HepG2 (cell line): ENCODE measurements around the gene NLRP12. TPM values are rescaled to one million over a fixed set of nuclear protein-coding genes. Genes with fewer than 3 reads are reported as not detected.

ENCODE experiments used
- ATAC-seq: fragments of 200-7000 bp; cut with Tn5 transposase; 3 replicates; pipeline ENCODE4 v1.9.1; 2020; ENCODE audit warnings: mild to moderate bottlenecking, moderate library complexity
- BruUV-seq: library from RNA; stranded (reverse); fragments of 400-500 nt; replicated peaks from 2 replicates; lab custom pipeline; 2021; lab: Mats Ljungman, UMichigan
- CTCF ChIA-PET: fragments of 300-600 bp; formaldehyde crosslinking; extraction: SDS; loops from one replicate; lab custom pipeline; 2021; ENCODE audit warnings: low total read pairs, inconsistent platforms, low intra/inter-chr PET ratio; lab: Yijun Ruan, JAX
- POLR2A ChIA-PET: fragments of 350-600 bp; sonication (Branson Sonifier 250); formaldehyde crosslinking; loops from one replicate; lab custom pipeline; 2020; ENCODE audit warnings: antibody characterized with exemption, inconsistent platforms; lab: Yijun Ruan, JAX
- DNase-seq: peaks from one replicate; pipeline ENCODE4 v3.0.0-alpha.2; 2015; ENCODE audit warnings: low spot score
- FAIRE-seq: peaks from 3 replicates; lab custom pipeline; 2011; peaks lifted over from hg19 to GRCh38; lab: Jason Lieb, UNC
- H2AFZ ChIP-seq: one replicate; pipeline ENCODE4 v1.6.1; 2011; ENCODE audit warnings: low read length, inconsistent platforms
- H3K27ac ChIP-seq: fragments of 300-600 bp; 3 replicates; pipeline ENCODE4 v1.8.0; 2011; ENCODE audit warnings: mixed run types, mild to moderate bottlenecking, mixed read lengths, low read length, inconsistent platforms; ENCODE audit not compliant: insufficient read depth; ENCODE audit errors: extremely low read length
- H3K27me3 ChIP-seq, 2 experiments: fragments of 200-600 bp in 1 of 2; 2 replicates in 1 of 2; 3 replicates in 1 of 2; pipeline versions ENCODE4 v1.6.0 to v1.8.0; 2011; ENCODE audit warnings: low read length in 2 of 2, mild to moderate bottlenecking in 2 of 2, moderate library complexity in 2 of 2, inconsistent platforms in 1 of 2; ENCODE audit not compliant: insufficient read depth in 2 of 2, control insufficient read depth in 1 of 2
- H3K36me3 ChIP-seq, 2 experiments: fragments of 200-600 bp in 1 of 2; replicated peaks in 1 of 2; 2 replicates in 1 of 2; 3 replicates in 1 of 2; pipeline versions ENCODE4 v1.5.1 to v1.8.0; 2011; ENCODE audit warnings: low read length in 2 of 2, inconsistent platforms in 1 of 2; ENCODE audit not compliant: insufficient read depth in 2 of 2, control insufficient read depth in 1 of 2
- H3K4me1 ChIP-seq: 2 replicates; pipeline ENCODE4 v1.5.1; 2012; ENCODE audit warnings: low read length, inconsistent platforms; ENCODE audit not compliant: insufficient read depth
- H3K4me2 ChIP-seq: 2 replicates; pipeline ENCODE4 v1.6.0; 2011; ENCODE audit warnings: low read depth, low read length, inconsistent platforms
- H3K4me3 ChIP-seq, 3 experiments: fragments of 200-600 bp in 1 of 3; sonication (generic), shearing (Covaris generic) in 1 of 3; replicated peaks in 1 of 3; 2 replicates each; pipeline ENCODE4 v1.5.1; 2011 to 2016; ENCODE audit warnings: low read length in 3 of 3, inconsistent platforms in 2 of 3, low read depth in 2 of 3, mild to moderate bottlenecking in 2 of 3, control low read depth in 1 of 3, mixed read lengths in 1 of 3; ENCODE audit not compliant: insufficient read depth in 1 of 3
- H3K79me2 ChIP-seq: one replicate; pipeline ENCODE4 v1.6.1; 2011; ENCODE audit warnings: low read length, inconsistent platforms; ENCODE audit not compliant: insufficient read depth
- H3K9ac ChIP-seq: 2 replicates; pipeline ENCODE4 v1.6.0; 2011; ENCODE audit warnings: mild to moderate bottlenecking, low read depth, low read length, inconsistent platforms; ENCODE audit not compliant: insufficient read depth
- H3K9me3 ChIP-seq: 2 replicates; pipeline ENCODE4 v1.5.1; 2012; ENCODE audit warnings: mild to moderate bottlenecking, low read length
- H4K20me1 ChIP-seq: 2 replicates; pipeline ENCODE4 v1.6.0; 2011; ENCODE audit warnings: inconsistent platforms, mild to moderate bottlenecking, low read length, moderate library complexity; ENCODE audit not compliant: insufficient read depth
- CHD2 ChIP-seq: IDR thresholded peaks from 2 replicates; pipeline ENCODE4 v1.6.1; 2011; ENCODE audit warnings: low read depth, low read length, improper control_type of control experiment
- ERF ChIP-seq: IDR thresholded peaks from 2 replicates; pipeline ENCODE4 v1.6.1; 2018; ENCODE audit warnings: missing biosample characterization, missing genetic modification reagents
- FUBP1 ChIP-seq: sonication (generic); formaldehyde crosslinking; IDR thresholded peaks from 2 replicates; pipeline ENCODE4 v1.5.1; 2020; ENCODE audit warnings: missing genetic modification reagents, mild to moderate bottlenecking, borderline replicate concordance
- HMG20B ChIP-seq: conservative IDR thresholded peaks from 2 replicates; pipeline ENCODE4 v1.6.1; 2016; ENCODE audit warnings: missing genetic modification reagents, missing compliant biosample characterization
- HNF4A ChIP-seq: sonication (generic); formaldehyde crosslinking; IDR thresholded peaks from 2 replicates; pipeline ENCODE4 v1.4.0; 2020; ENCODE audit warnings: missing genetic modification reagents
- KLF16 ChIP-seq, 2 experiments: sonication (generic) in 1 of 2; formaldehyde crosslinking in 1 of 2; IDR thresholded peaks; 2 replicates each; pipeline versions ENCODE4 v1.6.1 to v1.8.0; 2016 to 2023; ENCODE audit warnings: missing genetic modification reagents in 2 of 2, missing compliant biosample characterization in 1 of 2
- MED1 ChIP-seq: sonication (generic); formaldehyde crosslinking; IDR thresholded peaks from 2 replicates; pipeline ENCODE4 v1.4.0; 2020; ENCODE audit warnings: missing genetic modification reagents
- MIER2 ChIP-seq: IDR thresholded peaks from 2 replicates; pipeline ENCODE4 v1.6.1; 2016; ENCODE audit warnings: missing biosample characterization, missing genetic modification reagents
- MYC ChIP-seq: sonication (generic); formaldehyde crosslinking; IDR thresholded peaks from 2 replicates; pipeline ENCODE4 v1.9.0; 2021; ENCODE audit warnings: missing genetic modification reagents, borderline replicate concordance
- NCOA1 ChIP-seq: sonication (generic); formaldehyde crosslinking; IDR thresholded peaks from 2 replicates; pipeline ENCODE4 v1.9.0; 2021; ENCODE audit warnings: missing genetic modification reagents
- NONO ChIP-seq, 2 experiments: fragments of 450-650 bp in 1 of 2; sonication (generic) in 1 of 2; formaldehyde crosslinking in 1 of 2; IDR thresholded peaks in 1 of 2; conservative IDR thresholded peaks in 1 of 2; 2 replicates each; pipeline versions ENCODE4 v1.6.1 to v1.8.0; 2017 to 2022; ENCODE audit warnings: mild to moderate bottlenecking in 1 of 2, missing genetic modification reagents in 1 of 2, moderate library complexity in 1 of 2
- PAX8 ChIP-seq: sonication (generic); formaldehyde crosslinking; IDR thresholded peaks from 2 replicates; pipeline ENCODE4 v1.8.0; 2022; ENCODE audit warnings: mild to moderate bottlenecking, missing genetic modification reagents, borderline replicate concordance
- PHF5A ChIP-seq: IDR thresholded peaks from one replicate; pipeline ENCODE4 v1.6.1; 2018; ENCODE audit warnings: low read depth, missing genetic modification reagents; ENCODE audit not compliant: unreplicated experiment
- RCOR2 ChIP-seq: IDR thresholded peaks from 2 replicates; pipeline ENCODE4 v1.6.1; 2016; ENCODE audit warnings: missing biosample characterization, missing genetic modification reagents
- SOX6 ChIP-seq, 2 experiments: fragments of 450-650 bp in 1 of 2; sonication (generic) in 1 of 2; formaldehyde crosslinking in 1 of 2; IDR thresholded peaks; 2 replicates each; pipeline versions ENCODE4 v1.4.0 to v1.6.1; 2017 to 2020; ENCODE audit warnings: antibody characterized with exemption in 1 of 2, mild to moderate bottlenecking in 1 of 2, missing genetic modification reagents in 1 of 2
- XRCC5 ChIP-seq: fragments of 200-400 bp; formaldehyde crosslinking; optimal IDR thresholded peaks from 2 replicates; pipeline ENCODE3; 2017; ENCODE audit warnings: mild to moderate bottlenecking, low read length
- ZBTB7B ChIP-seq: sonication (generic); formaldehyde crosslinking; IDR thresholded peaks from 2 replicates; pipeline ENCODE4 v1.4.0; 2020; ENCODE audit warnings: missing genetic modification reagents
- ZNF256 ChIP-seq: sonication (generic); formaldehyde crosslinking; conservative IDR thresholded peaks from 2 replicates; pipeline ENCODE4 v1.4.0; 2020; ENCODE audit warnings: missing genetic modification reagents
- ZNF772 ChIP-seq: sonication (generic); formaldehyde crosslinking; IDR thresholded peaks from 2 replicates; pipeline ENCODE4 v1.5.0; 2020; ENCODE audit warnings: mild to moderate bottlenecking, missing genetic modification reagents
- ZNF879 ChIP-seq: sonication (generic); formaldehyde crosslinking; IDR thresholded peaks from 2 replicates; pipeline ENCODE4 v1.8.1; 2023; ENCODE audit warnings: missing genetic modification reagents
- ZSCAN9 ChIP-seq: IDR thresholded peaks from 2 replicates; pipeline ENCODE4 v1.6.1; 2016; ENCODE audit warnings: borderline replicate concordance
- WGBS: methylation state at CpG from one replicate; pipeline ENCODE4 v1.1.6; 2017; ENCODE audit warnings: low lambda C conversion rate; 5-methylcytosine and 5-hydroxymethylcytosine counted together
- in situ Hi-C: cut with HindIII; loops from 2 replicates; pipeline ENCODE4 v1.10.0; 2017; ENCODE audit warnings: low pct_unique_long_range_greater_than_20kb; ENCODE audit not compliant: extremely low pct_ligation_motif_present
- intact Hi-C: fragments of 100-400 bp; cut with micrococcal nuclease; formaldehyde crosslinking; loops from one replicate; pipeline ENCODE4 v1.10.0; 2022; ENCODE audit not compliant: unreplicated experiment
- polyA plus RNA-seq, 8 experiments: library from polyadenylated mRNA; depleted of rRNA in 3 of 8; stranded (reverse) in 7 of 8; unstranded in 1 of 8; fragments of >200 nt; fragmentation: Illumina TruSeq in 4 of 8; extraction: Trizol in 4 of 8; gene quantifications; 2 replicates each; pipeline versions ENCODE4 v1.2.1 to v1.2.3, GENCODE V29; 2011 to 2016; ENCODE audit warnings: low read depth in 4 of 8, missing spikeins in 1 of 8, mixed read lengths in 1 of 8; ENCODE audit not compliant: insufficient read depth in 1 of 8
- total RNA-seq, 5 experiments: library from RNA; depleted of rRNA; stranded (reverse); fragments of >200 nt; fragmentation: Illumina TruSeq; extraction: Trizol; gene quantifications; 2 replicates each; pipeline ENCODE4 v1.2.3, GENCODE V29; 2016; ENCODE audit warnings: low read depth in 1 of 5

The NLRP12 gene
- total and polyA plus RNA-seq, 2 of the 13 experiments (the other 11 are each of a cell fraction or from before 2014, with no cell fraction given), result 0.15 to 0.20 TPM

- DNase-seq (peak; percentile 88), ATAC-seq (peak; percentile 97), FAIRE-seq (peak; percentile 96)
- Histone ChIP-seq H4K20me1 (no peaks in the 10 kb centered on the region), H3K36me3 (no peaks in the 10 kb centered on the region), H3K27ac (no peak overlapping the region), H3K4me2 (no peak overlapping the region), H3K4me1 (peaks cover 41% of the 10 kb centered on the region), H3K9ac (no peak overlapping the region), H3K9me3 (no peaks in the 10 kb centered on the region), H3K27me3 (no peaks in the 10 kb centered on the region), H3K4me3 (no peak overlapping the region), H2AFZ (no peak overlapping the region), H3K79me2 (no peaks in the 10 kb centered on the region)
- intact Hi-C loops (loop anchor here (5.0 kb wide), 1 partner anchor 229 kb away; no protein-coding TSS in a partner anchor), in situ Hi-C loops (no loop called here)
- ChIA-PET POLR2A (interaction anchor here (0.5 to 1.4 kb wide), 3 partner anchors 25 to 87 kb away, joined by 3 to 5 read pairs (median 3); no protein-coding TSS in a partner anchor), CTCF (interaction anchor here (0.7 to 1.8 kb wide), 9 partner anchors 15 to 238 kb away, joined by 3 to 18 read pairs (median 5); no protein-coding TSS in a partner anchor)
- BruUV-seq, result no TSS peak
- WGBS, result 7% methylated on average over 8 of the region's 10 CpGs
- TF ChIP-seq ERF (CRISPR knock-in tag) (peak; percentile 71), ZBTB7B (CRISPR knock-in tag) (0 out of 2 replicates have a peak, but pooled peaks have one; percentile 34), MIER2 (CRISPR knock-in tag) (peak; percentile 76; the same call in 1 of the 2 replicates), KLF16 (CRISPR knock-in tag; IDR thresholded peaks at IDR 0.05) (peak in 1 of 2 experiments; percentile 56; a peak in 1 of 4 replicates), HMG20B (no peak), MYC (CRISPR knock-in tag) (0 out of 2 replicates have a peak, but pooled peaks have one; percentile 40), MED1 (CRISPR knock-in tag) (peak; percentile 61; the same call in 1 of the 2 replicates), XRCC5 (peak; percentile 94), FUBP1 (no peak), NONO (IDR thresholded peaks at IDR 0.05) (no peak), NONO (CRISPR knock-in tag; conservative IDR thresholded peaks at IDR 0.05) (peak; percentile 38; the same call in 1 of the 2 replicates), PHF5A (CRISPR knock-in tag) (peak; percentile 73), PAX8 (no peak), HNF4A (CRISPR knock-in tag) (peak; percentile 37; the same call in 1 of the 2 replicates), ZSCAN9 (CRISPR knock-in tag) (0 out of 2 replicates have a peak, but pooled peaks have one; percentile 63), CHD2 (0 out of 2 replicates have a peak, but pooled peaks have one; percentile 19), NCOA1 (CRISPR knock-in tag) (no peak), ZNF256 (0 out of 2 replicates have a peak, but pooled peaks have one; percentile 83), RCOR2 (CRISPR knock-in tag) (0 out of 2 replicates have a peak, but pooled peaks have one; percentile 38), ZNF879 (CRISPR knock-in tag) (no peak), ZNF772 (CRISPR knock-in tag) (0 out of 2 replicates have a peak, but pooled peaks have one; percentile 35), SOX6 (IDR thresholded peaks at IDR 0.05) (no peak), SOX6 (CRISPR knock-in tag; IDR thresholded peaks at IDR 0.05) (no peak)
These were observed 31.2 kb downstream of the NLRP12 start for GRCh38 chr19:53792721-53793433.
